IPS-20b (cell line): Measurements from ENCODE around the gene AHNAK.

Experiments used
- H3K27ac ChIP-seq: one replicate; pipeline ENCODE4 v1.5.1; 2013; ENCODE audit warnings: low read length
- H3K27me3 ChIP-seq: 2 replicates; pipeline ENCODE4 v1.6.1; 2013; ENCODE audit warnings: mild to moderate bottlenecking, low read length, inconsistent platforms; ENCODE audit not compliant: insufficient read depth
- H3K36me3 ChIP-seq: 2 replicates; pipeline ENCODE4 v1.6.1; 2013; ENCODE audit warnings: low read depth, mild to moderate bottlenecking, inconsistent platforms, low read length, moderate library complexity; ENCODE audit not compliant: insufficient read depth
- H3K4me1 ChIP-seq: 2 replicates; pipeline ENCODE4 v1.6.1; 2013; ENCODE audit warnings: mild to moderate bottlenecking, control low read depth, inconsistent platforms, low read length, moderate library complexity; ENCODE audit not compliant: insufficient read depth
- H3K4me3 ChIP-seq: 2 replicates; pipeline ENCODE4 v1.5.1; 2013; ENCODE audit warnings: mild to moderate bottlenecking, low read length, inconsistent platforms
- H3K9ac ChIP-seq: 2 replicates; pipeline ENCODE4 v1.6.1; 2013; ENCODE audit warnings: low read depth, mild to moderate bottlenecking, inconsistent platforms, low read length, moderate library complexity
- H3K9me3 ChIP-seq: 2 replicates; pipeline ENCODE4 v1.6.1; 2013; ENCODE audit warnings: mild to moderate bottlenecking, low read depth, low read length, inconsistent platforms; ENCODE audit not compliant: insufficient read depth

The AHNAK gene

GRCh38 chr11:62580959-62581715 is 34.5 kb upstream of the AHNAK start:
- Histone ChIP-seq H3K27me3 (no peaks in the 10 kb centered on the region), H3K4me3 (no peak overlapping the region), H3K27ac (no peak overlapping the region), H3K9me3 (no peaks in the 10 kb centered on the region), H3K36me3 (peaks cover 64% of the 10 kb centered on the region), H3K4me1 (no peaks in the 10 kb centered on the region), H3K9ac (no peak overlapping the region)

- Histone ChIP-seq H3K27me3 (no peaks in the 10 kb centered on the region), H3K9ac (no peak overlapping the region), H3K27ac (no peak overlapping the region), H3K36me3 (peaks cover 61% of the 10 kb centered on the region), H3K4me3 (no peak overlapping the region), H3K4me1 (peaks cover 4% of the 10 kb centered on the region; the same call in 1 of the 2 replicates), H3K9me3 (no peaks in the 10 kb centered on the region)
Observed at GRCh38 chr11:62579252-62579651, 32.6 kb upstream of the AHNAK start.

- no peaks in the 10 kb centered on the region for H3K9me3 ChIP-seq
- no peak overlapping the region for H3K27ac ChIP-seq
- no peak overlapping the region for H3K9ac ChIP-seq
- no peak overlapping the region for H3K4me3 ChIP-seq
- H3K27me3 ChIP-seq = no peaks in the 10 kb centered on the region
- H3K36me3 ChIP-seq = peaks cover 57% of the 10 kb centered on the region
- peaks cover 4% of the 10 kb centered on the region; the same call in 1 of the 2 replicates for H3K4me1 ChIP-seq
Observed at GRCh38 chr11:62578541-62578940, 31.9 kb upstream of the AHNAK start.

GRCh38 chr11:62577046-62577714 is 30.6 kb upstream of the AHNAK start:
- Histone ChIP-seq H3K27me3 (no peaks in the 10 kb centered on the region), H3K27ac (no peak overlapping the region), H3K36me3 (peaks cover 60% of the 10 kb centered on the region), H3K9me3 (no peaks in the 10 kb centered on the region), H3K4me3 (no peak overlapping the region), H3K4me1 (peaks cover 8% of the 10 kb centered on the region; the same call in 1 of the 2 replicates), H3K9ac (no peak overlapping the region)

- Histone ChIP-seq H3K36me3 (peaks cover 61% of the 10 kb centered on the region), H3K4me1 (peaks cover 15% of the 10 kb centered on the region; the same call in 1 of the 2 replicates), H3K4me3 (no peak overlapping the region), H3K27ac (no peak overlapping the region), H3K9me3 (no peaks in the 10 kb centered on the region), H3K9ac (no peak overlapping the region), H3K27me3 (no peaks in the 10 kb centered on the region)
Observed at GRCh38 chr11:62575837-62576236, 29.2 kb upstream of the AHNAK start.

GRCh38 chr11:62575156-62575555 is 28.6 kb upstream of the AHNAK start:
- Histone ChIP-seq H3K9me3 (no peaks in the 10 kb centered on the region), H3K27me3 (no peaks in the 10 kb centered on the region), H3K4me3 (peak overlapping the region; percentile 99; the same call in 1 of the 2 replicates), H3K9ac (peak overlapping the region; percentile 97; the same call in 1 of the 2 replicates), H3K27ac (no peak overlapping the region), H3K4me1 (peaks cover 15% of the 10 kb centered on the region; the same call in 1 of the 2 replicates), H3K36me3 (peaks cover 66% of the 10 kb centered on the region)

- peaks cover 73% of the 10 kb centered on the region for H3K36me3 ChIP-seq
- no peaks in the 10 kb centered on the region for H3K9me3 ChIP-seq
- peak overlapping the region; percentile 97 for H3K9ac ChIP-seq
- no peaks in the 10 kb centered on the region for H3K27me3 ChIP-seq
- H3K4me3 ChIP-seq = peak overlapping the region; percentile 99
- H3K27ac ChIP-seq = peak overlapping the region; percentile 40
- H3K4me1 ChIP-seq = peaks cover 15% of the 10 kb centered on the region; the same call in 1 of the 2 replicates
Observed at GRCh38 chr11:62574363-62575071, 27.9 kb upstream of the AHNAK start.

- Histone ChIP-seq H3K27me3 (no peaks in the 10 kb centered on the region), H3K4me1 (peaks cover 15% of the 10 kb centered on the region; the same call in 1 of the 2 replicates), H3K4me3 (peak within 1 kb of the TSS; percentile 99), H3K9me3 (no peaks in the 10 kb centered on the region), H3K27ac (peak within 1 kb of the TSS; percentile 62), H3K9ac (peak within 1 kb of the TSS; percentile 99), H3K36me3 (peaks cover 73% of the 10 kb centered on the region)
Observed at GRCh38 chr11:62573592-62574362, 27.2 kb upstream of the AHNAK start, which contains the start of gene EEF1G. TSS of gene EEF1G (minus strand) at chr11:62573891. CDS start at chr11:62573842, 49 bp downstream.

- Histone ChIP-seq H3K4me1 (peaks cover 15% of the 10 kb centered on the region; the same call in 1 of the 2 replicates), H3K9ac (peak overlapping the region; percentile 99), H3K4me3 (peak overlapping the region; percentile 99), H3K27ac (peak overlapping the region; percentile 62), H3K9me3 (no peaks in the 10 kb centered on the region), H3K36me3 (peaks cover 72% of the 10 kb centered on the region), H3K27me3 (no peaks in the 10 kb centered on the region)
Observed at GRCh38 chr11:62573006-62573591, 26.5 kb upstream of the AHNAK start.

- peak overlapping the region; percentile 99 for H3K9ac ChIP-seq
- peaks cover 71% of the 10 kb centered on the region for H3K36me3 ChIP-seq
- H3K9me3 ChIP-seq = no peaks in the 10 kb centered on the region
- peaks cover 15% of the 10 kb centered on the region; the same call in 1 of the 2 replicates for H3K4me1 ChIP-seq
- H3K27me3 ChIP-seq = no peaks in the 10 kb centered on the region
- peak overlapping the region; percentile 99 for H3K4me3 ChIP-seq
- H3K27ac ChIP-seq = no peak overlapping the region
Observed at GRCh38 chr11:62572431-62572830, 25.8 kb upstream of the AHNAK start.
